Transverse colon (tissue), 4 donors: Measurements from ENCODE around the gene TMEM235.
A peak's percentile ranks its signal among the peaks of the same experiment; 100 is the strongest.

Experiments
- CTCF ChIP-seq, 5 experiments: fragments of 200-600 bp in 3 of 5; fragments of 450-650 bp in 2 of 5; sonication (generic) in 3 of 5; IDR thresholded peaks; 1 replicate in 2 of 5; 2 replicates in 3 of 5; pipeline ENCODE4 v1.5.1; 2016 to 2017; ENCODE audit warnings: antibody characterized with exemption in 5 of 5, inconsistent platforms in 3 of 5, mild to moderate bottlenecking in 2 of 5, moderate library complexity in 1 of 5
- EP300 ChIP-seq: sonication (generic); formaldehyde crosslinking; IDR thresholded peaks from one replicate; pipeline ENCODE4 v1.6.1; 2017; ENCODE audit warnings: antibody characterized with exemption, low read depth
- POLR2A ChIP-seq: fragments of 450-650 bp; IDR thresholded peaks from one replicate; pipeline ENCODE4 v1.6.1; 2016; ENCODE audit warnings: antibody characterized with exemption, mild to moderate bottlenecking, moderate library complexity
- POLR2AphosphoS5 ChIP-seq, 3 donors: sonication (generic); formaldehyde crosslinking; IDR thresholded peaks; one replicate each; pipeline ENCODE4 v1.6.1; 2016; ENCODE audit warnings: antibody characterized with exemption in 3 of 3

GRCh38 chr17:78263063-78263735 lies 31.8 kb downstream of the TMEM235 start:
- TF ChIP-seq EP300 (peak; percentile 70), CTCF (IDR thresholded peaks at IDR 0.05) (no peak), POLR2A (no peak), POLR2AphosphoS5 (IDR thresholded peaks at IDR 0.05) (peak in 1 of 3 donors; percentile 48)
